ENCODE data around the gene ITSN2. TPM values are rescaled to one million over a fixed set of nuclear protein-coding genes. Genes with fewer than 3 reads are reported as not detected.

The ITSN2 gene
- total RNA-seq = 24.2 and 30.2 TPM in 2 replicates

GRCh38 chr2:24360050-24360962 is at the start of gene ITSN2:
Gene ITSN2 (minus strand): TSS chr2:24360536. CDS start chr2:24328082, 32,454 bp downstream.

GRCh38 chr2:24174851-24175277 is 185.5 kb downstream of the ITSN2 start, which contains the start of gene FAM228A:
Gene FAM228A (plus strand): TSS chr2:24175053. CDS start chr2:24175481, 428 bp downstream.

Other genes with a start within 250 kb of the ITSN2 start
- 0.28 and 0.38 TPM in 2 replicates for gene PFN4, start 237.2 kb downstream of the ITSN2 start, total RNA-seq
- gene FAM228B, start 237.1 kb downstream of the ITSN2 start, total RNA-seq = 6.7 and 14.7 TPM in 2 replicates
- gene FAM228A, start 185.5 kb downstream of the ITSN2 start, total RNA-seq = 0.38 and 0.85 TPM in 2 replicates
- gene NCOA1, start 130.7 kb upstream of the ITSN2 start, total RNA-seq = 7.5 and 7.9 TPM in 2 replicates

Measured in regular cardiac myocyte (primary cell).